ENCODE measurements around the gene PNPLA2. TPM values are rescaled to one million over a fixed set of nuclear protein-coding genes. Genes with fewer than 3 reads are reported as not detected.

Gene PNPLA2
- total and polyA plus RNA-seq, 10 of the 15 experiments (the other 5 are each of a cell fraction or from before 2014, with no cell fraction given) = 0.19 to 34.0 (median 8.1) TPM

- no peak overlapping the region for H3K4me2 ChIP-seq (ENCODE audit: control insufficient read depth, insufficient read depth)
- CTCF ChIA-PET = no interaction called here
- intact Hi-C loops (cut with micrococcal nuclease; ENCODE audit: unreplicated experiment) (no loop called here), in situ Hi-C loops (cut with MboI) (no loop called here)
- no peak overlapping the region for H3K9ac ChIP-seq (ENCODE audit: control insufficient read depth, insufficient read depth, low read length)
- no peaks in the 10 kb centered on the region for H3K27me3 ChIP-seq (replicated peaks in 1 of 2; ENCODE audit: control insufficient read depth in 2 of 2, insufficient read depth in 2 of 2, low read length in 1 of 2)
- no peaks in the 10 kb centered on the region for H3K9me3 ChIP-seq (replicated peaks; ENCODE audit: control insufficient read depth, insufficient read depth, low read length)
- ATAC-seq (no peak), DNase-seq (ENCODE audit: low read depth, low spot score) (no peak), FAIRE-seq (no peak)
- H3K27ac ChIP-seq (ENCODE audit: control insufficient read depth, insufficient read depth) = no peak overlapping the region
- no TSS peak for BruUV-seq (replicated peaks)
- peaks cover 30% of the 10 kb centered on the region for H3K79me2 ChIP-seq (ENCODE audit: control insufficient read depth, insufficient read depth, low read length)
- TF ChIP-seq RELA (IDR thresholded peaks at IDR 0.05; ENCODE audit: borderline replicate concordance, partially characterized antibody) (no peak), ZNF622 (IDR thresholded peaks at IDR 0.05) (no peak), SMC3 (IDR thresholded peaks at IDR 0.05; ENCODE audit: borderline replicate concordance, low read length) (no peak), NBN (IDR thresholded peaks at IDR 0.05) (no peak), WRNIP1 (IDR thresholded peaks at IDR 0.05; ENCODE audit: borderline replicate concordance, low read depth, low read length) (no peak), SIX5 (IDR thresholded peaks at IDR 0.05; ENCODE audit: low read depth, low read length, severe bottlenecking) (no peak), CREB1 (IDR thresholded peaks at IDR 0.05; ENCODE audit: low read depth) (no peak), PBX3 (IDR thresholded peaks at IDR 0.05; ENCODE audit: insufficient replicate concordance, low read depth, low read length) (no peak), MAX (IDR thresholded peaks at IDR 0.05; ENCODE audit: low read depth, low read length) (no peak), TCF3 (IDR thresholded peaks at IDR 0.05; ENCODE audit: borderline replicate concordance, insufficient read depth, low read depth, low read length) (no peak), PML (IDR thresholded peaks at IDR 0.05; ENCODE audit: low read length) (no peak), SREBF2 (IDR thresholded peaks at IDR 0.05; ENCODE audit: low read length) (no peak), EP300 (IDR thresholded peaks at IDR 0.05; ENCODE audit: borderline replicate concordance in 1 of 2, control insufficient read depth in 1 of 2, low read depth in 2 of 2, low read length in 2 of 2) (no peak), REST (IDR thresholded peaks at IDR 0.05; ENCODE audit: low read depth, low read length) (no peak), HSF1 (IDR thresholded peaks at IDR 0.05; ENCODE audit: low read depth, low read length) (no peak), CBFB (IDR thresholded peaks at IDR 0.05; ENCODE audit: low read depth) (no peak), ZNF24 (IDR thresholded peaks at IDR 0.05) (no peak), IKZF2 (IDR thresholded peaks at IDR 0.05) (no peak)
- RAD21 ChIA-PET (ENCODE audit: unreplicated experiment) = no interaction called here
- peaks cover 22% of the 10 kb centered on the region for H3K4me1 ChIP-seq (ENCODE audit: control insufficient read depth, insufficient read depth, low read length)
- no peak overlapping the region for H3K4me3 ChIP-seq
- H3K36me3 ChIP-seq (ENCODE audit: control insufficient read depth in 2 of 2, insufficient read depth in 2 of 2, low read length in 1 of 2) = peaks cover 0 to 9% of the 10 kb centered on the region in 2 experiments; a peak in 2 of 4 replicates
- 83% methylated on average over 12 of the region's 13 CpGs for WGBS (ENCODE audit: insufficient coverage, insufficient replicate concordance, low lambda C conversion rate, missing lambda C conversion rate)
- SMC1A ChIA-PET (ENCODE audit: uncharacterized antibody, unreplicated experiment) = no interaction called here
- H2AFZ ChIP-seq (ENCODE audit: control insufficient read depth, low read depth, low read length) = no peak overlapping the region
- no peaks in the 10 kb centered on the region for H4K20me1 ChIP-seq (ENCODE audit: control insufficient read depth, insufficient read depth)
- POLR2A ChIA-PET = no interaction called here
These were observed 25.8 kb upstream of the PNPLA2 start for GRCh38 chr11:792873-793272.

All from GM12878 (cell line).